NCI-H345 treated with DMSO at 0.1 percent for 48 hours (cell line): ENCODE results near the gene A4GALT.
A peak's percentile ranks its signal among the peaks of the same experiment; 100 is the strongest.
"Not testable (repeated sequence)": the region's sequence is repeated elsewhere in the genome, so short reads cannot be mapped to it uniquely, and the experiment has no call there.

ENCODE experiments used
- DNase-seq: peaks from one replicate; lab custom pipeline; 2025; ENCODE audit not compliant: unreplicated experiment; lab: John Stamatoyannopoulos, UW

Gene A4GALT

DNA sequence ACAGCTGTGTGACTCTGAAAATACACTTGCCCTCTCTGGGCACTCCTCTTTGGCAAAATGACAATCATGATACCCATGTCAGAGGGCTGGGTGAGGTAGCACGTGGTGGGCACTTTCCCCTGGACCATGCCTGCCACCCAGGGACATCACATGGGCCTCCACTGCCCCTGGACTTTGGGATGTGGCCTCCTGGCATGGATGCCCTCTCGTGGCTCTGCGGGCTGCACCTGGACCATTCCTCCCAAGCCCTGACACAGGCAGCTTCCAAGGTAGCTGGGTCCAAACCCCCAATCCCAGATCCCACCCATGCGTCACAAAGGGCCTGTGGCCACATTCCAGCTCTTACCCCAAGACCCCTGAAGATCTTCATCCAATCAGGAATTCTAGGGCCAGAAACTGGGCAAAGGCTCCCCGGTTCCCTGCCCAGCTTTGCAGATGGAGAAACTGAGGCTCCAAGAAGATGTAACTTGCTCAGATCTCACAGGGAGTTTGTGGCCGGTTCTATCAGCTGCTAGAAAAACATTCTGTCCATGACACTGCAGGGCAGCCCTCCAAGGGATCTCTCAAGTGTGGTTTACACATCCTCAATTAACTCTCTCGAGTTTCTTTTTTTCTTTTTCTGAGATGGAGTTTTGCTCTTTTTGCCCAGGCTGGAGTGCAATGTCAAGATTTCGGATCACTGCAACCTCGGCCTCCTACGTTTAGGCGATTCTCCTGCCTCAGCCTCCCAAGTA is 36.0 kb downstream of the A4GALT start:
- no peak for DNase-seq

DNA sequence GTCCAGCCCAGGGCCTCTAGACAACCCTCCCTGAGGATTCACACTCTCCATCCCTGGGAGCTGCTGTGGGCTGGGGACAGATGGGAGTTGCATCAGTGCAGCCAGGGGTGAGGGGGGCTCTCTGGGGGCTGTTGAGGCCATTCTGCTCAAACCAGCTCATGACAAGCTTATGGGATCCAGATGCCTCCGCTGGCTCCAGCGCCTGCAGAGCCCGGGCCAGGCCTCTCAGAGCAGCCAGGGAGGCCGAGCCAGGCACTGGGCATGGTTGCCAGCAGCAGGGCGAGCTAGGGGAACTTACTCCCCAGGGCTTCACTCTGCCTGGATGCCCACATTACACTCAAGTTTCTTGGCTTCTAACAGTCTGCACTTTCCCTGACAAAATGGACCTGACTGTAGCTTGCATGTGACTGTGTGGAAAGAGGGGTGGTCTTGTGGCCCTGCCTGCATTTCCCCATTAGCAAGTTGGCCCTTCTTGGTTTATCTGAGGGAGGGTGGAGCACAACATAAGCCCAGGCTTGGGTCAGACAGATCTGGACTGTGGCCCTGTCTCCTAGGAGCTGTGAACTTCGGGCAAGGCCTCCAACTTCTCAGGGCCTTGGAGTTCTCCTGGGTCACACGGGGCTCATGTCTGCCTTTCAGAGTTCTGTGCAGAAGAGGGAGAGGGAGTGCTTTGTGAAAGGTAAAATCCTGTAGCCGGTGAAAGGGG is 36.9 kb downstream of the A4GALT start:
- no peak for DNase-seq

DNA sequence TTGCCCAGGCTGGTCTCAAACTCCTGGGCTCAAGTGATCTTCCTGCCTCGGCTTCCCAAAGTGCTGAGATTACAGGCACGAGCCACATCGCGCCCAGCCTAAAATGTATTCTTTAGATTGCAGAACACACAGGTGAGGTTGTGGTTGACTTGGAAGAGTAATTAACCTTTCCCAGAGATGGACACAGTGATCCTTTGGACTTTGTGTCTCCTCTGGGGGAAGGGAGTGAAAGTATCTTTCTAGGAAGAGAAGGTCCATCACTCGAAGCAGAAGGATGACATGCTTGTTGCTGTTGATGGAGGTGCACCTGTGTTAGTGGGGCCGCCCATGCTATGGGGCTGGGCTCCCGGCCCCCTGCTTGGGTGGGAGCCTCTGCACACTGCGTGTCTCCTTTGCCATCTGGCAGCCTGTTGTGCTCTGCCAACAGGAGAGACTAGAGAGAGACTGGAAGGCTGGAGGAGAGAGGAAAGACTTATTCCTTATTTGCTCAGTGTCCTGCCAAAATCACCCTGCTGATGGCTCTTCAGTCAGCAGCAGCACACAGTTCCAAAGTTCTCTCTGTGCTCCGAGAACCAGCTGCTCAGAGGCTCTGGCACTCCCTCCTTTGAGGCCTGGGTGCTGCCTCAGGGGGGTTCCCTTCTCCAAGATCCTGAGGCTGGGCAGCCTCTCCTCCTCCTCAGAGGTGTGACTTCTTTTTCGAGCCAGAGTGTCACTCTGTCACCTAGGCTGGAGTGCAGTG is 38.4 kb downstream of the A4GALT start:
- no peak for DNase-seq

DNA sequence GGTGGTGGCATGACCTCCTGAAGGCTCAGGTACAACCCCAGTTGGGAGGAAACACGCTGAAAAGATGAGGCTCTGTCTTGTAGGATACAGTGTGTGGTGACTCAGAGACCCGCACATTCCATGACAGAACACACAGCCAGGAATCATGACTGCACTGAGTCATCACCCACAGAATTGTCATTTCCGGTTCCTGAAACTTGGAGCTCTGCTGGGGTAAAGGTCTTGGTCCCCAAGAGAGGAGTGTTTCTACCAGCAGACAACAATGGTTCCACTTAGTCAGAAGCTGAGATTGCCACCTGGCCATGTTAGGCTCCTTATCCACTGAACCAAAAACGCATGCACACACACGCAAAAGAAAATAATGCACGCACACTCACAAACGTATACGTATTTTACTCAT is 40.0 kb downstream of the A4GALT start:
- DNase-seq = no peak

DNA sequence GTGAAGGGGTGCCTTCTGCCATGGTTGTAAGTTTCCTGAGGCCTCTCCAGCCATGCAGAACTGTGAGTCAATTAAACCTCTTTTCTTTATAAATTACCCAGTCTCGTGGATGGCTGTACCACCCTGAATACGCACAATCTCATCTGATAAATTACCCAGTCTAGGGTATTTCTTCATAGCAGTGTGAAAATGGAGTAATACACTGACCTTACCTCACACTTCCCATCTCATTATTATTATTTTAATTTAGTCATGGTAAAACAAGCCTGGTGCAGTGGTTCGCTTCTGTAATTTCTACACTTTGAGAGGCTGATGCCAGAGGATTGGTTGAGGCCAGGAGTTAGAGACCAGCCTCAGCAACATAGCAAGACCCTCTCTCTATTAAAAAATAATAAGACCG is 41.0 kb downstream of the A4GALT start:
- DNase-seq = no peak

DNA sequence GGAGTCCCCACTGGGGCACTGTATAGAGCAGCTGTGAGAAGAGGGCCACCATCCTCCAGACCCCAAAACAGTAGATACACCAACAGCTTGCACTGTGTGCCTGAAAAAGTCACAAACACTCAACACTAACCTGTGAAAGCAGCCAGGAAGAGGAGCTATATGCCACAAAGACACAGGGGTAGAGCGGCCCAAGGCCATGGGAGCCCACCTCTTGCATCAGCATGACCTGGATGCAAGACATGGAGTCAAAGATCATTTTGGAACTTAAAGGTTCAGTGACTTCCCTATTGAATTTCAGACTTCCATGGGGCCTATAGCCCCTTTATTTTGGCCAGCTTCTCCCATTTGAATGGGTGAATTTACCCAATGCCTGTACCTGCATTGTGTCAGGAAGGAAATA is 41.8 kb downstream of the A4GALT start:
- DNase-seq = no peak

DNA sequence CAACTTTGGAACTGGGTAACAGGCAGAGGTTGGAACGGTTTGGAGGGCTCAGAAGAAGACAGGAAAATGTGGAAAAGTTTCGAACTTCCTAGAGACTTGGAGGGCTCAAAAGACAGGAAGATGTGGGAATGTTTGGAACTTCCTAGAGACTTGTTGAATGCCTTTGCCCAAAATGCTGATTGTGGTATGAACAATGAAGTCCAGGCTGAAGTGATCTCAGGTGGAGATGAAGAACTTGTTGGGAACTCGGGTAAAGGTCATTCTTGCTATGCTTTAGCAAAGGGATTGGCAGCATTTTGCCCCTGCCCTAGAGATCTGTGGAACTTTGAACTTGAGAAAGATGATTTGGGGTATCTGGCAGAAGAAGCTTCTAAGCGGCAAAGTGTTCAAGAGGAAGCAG is 42.7 kb downstream of the A4GALT start:
- DNase-seq = not testable (repeated sequence)

DNA sequence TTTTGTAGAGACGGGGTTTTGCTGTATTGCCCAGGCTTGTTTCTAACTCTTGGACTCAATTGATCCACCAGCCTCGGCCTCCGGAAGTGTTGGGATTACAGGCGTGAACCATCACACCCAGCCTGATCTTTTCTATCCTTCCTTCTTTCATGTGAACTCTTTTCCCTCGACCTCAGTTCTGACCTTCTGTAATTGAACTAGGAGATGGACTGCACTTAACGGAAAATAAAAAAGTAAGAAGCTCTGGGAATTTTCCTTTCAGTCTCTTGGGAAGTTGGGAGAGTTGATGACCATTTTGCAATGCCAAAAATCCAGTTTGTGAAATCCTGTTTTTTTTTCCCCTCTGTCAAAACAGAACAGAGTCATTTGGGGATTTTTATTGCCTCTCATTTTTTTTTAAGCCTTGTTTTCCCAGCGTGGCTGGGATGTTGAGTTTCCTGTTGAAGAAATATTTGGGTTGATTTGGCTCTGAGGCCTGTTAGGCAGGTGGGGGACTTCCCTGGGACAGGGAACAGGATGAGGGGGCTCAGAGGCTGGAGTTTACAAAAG is 44.5 kb downstream of the A4GALT start:
- DNase-seq = no peak

DNA sequence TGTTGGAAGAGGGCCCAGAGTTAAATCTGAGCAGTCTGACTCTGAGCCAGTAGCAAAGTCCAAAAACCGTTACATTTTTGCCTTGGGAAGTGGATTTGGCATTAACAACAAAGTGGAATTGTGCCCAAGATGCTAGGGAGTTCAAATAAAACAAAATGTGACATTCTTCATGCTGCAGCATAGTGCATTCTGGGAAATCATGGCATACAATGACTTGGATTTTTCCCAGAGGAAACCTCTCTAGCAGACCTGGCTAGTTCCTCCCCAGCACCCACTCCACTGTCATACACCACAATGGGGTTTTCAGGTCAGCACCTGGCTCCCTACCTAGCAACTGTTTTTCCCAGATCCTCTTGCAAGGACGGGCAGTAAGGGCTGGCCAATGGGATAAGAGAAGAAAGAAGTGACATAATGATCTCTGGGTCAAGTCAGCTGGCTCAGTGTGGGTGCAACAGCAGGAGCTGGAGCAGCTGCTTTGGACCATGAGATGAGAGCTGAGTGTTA is 46.7 kb downstream of the A4GALT start:
- DNase-seq = no peak

DNA sequence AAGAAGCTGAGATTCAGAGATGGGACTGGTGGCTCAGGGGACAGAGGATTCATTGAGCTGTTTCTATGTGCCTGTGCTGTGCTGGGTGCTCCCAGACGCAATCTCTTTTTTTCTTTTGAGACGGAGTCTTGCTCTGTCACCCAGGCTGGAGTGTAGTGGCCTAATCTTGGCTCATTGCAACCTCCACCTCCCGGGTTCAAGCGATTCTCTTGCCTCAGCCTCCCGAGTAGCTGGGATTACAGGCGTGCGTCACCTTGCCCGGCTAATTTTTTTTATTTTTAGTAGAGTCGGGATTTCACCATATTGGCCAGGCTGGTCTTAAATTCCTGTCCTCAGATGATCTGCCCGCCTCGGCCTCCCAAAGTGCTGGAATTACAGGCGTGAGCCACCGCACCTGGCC is 47.6 kb downstream of the A4GALT start:
- not testable (repeated sequence) for DNase-seq

DNA sequence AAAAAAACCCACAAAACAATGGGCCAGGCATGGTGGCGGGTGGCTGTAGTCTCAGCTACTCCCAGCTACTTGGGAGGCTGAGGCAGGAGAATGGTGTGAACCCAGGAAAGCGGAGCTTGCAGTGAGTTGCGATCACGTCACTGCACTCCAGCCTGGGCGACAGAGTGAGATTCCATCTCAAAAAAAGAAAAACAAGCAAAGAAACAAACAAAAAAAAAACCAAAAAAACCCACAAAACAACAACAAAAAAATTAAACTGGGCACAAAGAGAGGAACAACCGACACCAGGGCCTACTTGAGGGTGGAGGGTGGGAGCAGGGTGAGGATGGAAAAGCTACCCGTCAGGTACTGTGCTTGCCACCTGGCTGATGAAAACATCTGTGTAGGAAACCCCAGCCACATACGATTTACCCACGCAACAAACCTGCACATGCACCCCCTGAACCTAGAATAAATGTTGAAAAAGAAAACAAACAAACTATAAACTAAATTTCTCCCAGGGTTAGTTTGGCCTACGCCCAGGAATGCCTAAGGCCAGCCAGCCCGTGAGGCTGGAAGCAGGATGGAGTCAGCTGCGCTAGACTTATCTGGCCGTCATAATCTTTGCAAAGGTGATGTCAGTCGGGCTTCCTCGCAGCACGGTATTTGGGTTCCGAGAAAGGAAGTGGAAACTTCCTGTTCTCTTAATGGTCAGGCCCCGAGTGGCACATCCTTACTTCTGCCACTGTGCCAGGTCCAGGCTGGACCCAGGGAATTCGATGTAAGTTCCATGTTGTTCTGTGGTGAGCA is 49.6 kb downstream of the A4GALT start:
- no peak for DNase-seq

DNA sequence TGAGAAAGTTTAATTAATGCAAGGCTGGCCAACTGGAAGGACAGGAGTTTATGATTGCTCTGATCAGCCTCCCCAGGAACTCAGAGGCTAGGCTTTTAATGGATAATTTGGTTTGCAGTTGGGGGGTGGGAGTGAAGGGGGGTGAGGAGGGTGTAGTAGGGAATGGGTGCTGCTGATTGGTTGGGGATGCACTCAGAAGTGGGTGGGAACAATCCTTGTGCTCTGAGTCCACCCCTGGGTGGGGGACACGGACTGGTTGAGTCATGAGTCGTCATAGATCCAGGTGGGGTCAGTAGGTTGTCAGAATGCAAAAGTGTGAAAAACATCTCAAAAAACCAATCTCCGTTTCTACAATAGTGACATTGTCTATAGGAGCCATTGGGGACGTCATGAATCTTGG is 50.6 kb downstream of the A4GALT start:
- DNase-seq = no peak

DNA sequence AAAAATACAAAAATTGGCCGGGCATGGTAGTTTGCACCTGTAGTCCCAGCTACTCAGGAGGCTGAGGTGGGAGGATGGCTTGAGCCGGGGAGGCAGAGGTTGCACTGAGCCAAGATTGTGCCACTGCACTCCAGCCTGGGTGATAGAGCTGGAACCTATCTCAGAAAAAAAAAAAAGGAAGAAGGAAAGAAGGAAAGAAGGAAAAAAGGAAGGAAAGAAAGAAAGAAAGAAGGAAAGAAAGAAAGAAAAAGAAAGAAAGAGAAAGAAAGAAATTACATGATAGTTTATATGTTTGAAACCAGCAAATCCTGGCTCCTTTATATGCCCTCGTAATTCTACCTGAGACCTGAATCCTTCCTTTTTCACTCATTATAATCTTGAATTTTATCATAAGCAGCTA is 54.3 kb downstream of the A4GALT start:
- not testable (repeated sequence) for DNase-seq

DNA sequence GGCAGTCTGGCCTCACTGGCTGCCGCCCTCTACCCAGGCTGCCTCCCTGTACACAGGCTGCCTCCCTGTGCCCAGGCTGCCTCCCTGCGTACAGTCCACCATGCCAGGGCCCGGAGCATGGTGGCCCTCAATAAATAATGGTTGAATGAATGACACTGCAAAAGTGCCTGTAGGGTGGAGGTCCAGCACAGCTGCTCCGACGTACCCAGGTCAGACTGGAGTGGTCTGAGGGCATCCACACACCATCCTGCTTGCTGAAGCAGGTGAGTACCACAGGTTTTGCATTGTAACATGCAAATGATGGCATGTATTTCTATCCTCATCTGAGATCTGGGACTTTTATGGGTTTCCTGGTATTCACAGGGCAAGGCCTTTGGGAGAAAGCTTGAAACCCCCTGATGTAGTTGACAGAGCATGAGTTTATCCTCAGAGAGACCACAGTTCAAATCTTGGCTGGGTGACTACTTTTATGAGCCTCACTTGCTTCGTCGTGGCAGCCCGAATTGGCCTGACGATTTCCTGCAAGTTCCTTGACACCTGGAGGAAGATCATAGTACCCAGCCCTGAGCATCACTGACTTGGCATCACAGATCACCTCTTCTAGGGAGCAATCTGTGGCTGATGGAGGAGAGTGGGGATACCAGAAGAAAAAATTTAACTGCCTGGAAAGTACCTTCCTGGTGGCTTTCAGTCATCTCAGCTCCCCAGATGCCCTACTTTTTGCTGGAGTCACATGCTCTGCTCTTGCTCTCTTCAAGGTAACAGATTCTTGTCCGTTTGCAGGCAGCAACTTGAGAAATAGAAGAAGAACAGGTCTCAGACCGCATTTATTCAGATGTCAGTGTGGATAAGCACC is 55.5 kb downstream of the A4GALT start:
- no peak for DNase-seq

DNA sequence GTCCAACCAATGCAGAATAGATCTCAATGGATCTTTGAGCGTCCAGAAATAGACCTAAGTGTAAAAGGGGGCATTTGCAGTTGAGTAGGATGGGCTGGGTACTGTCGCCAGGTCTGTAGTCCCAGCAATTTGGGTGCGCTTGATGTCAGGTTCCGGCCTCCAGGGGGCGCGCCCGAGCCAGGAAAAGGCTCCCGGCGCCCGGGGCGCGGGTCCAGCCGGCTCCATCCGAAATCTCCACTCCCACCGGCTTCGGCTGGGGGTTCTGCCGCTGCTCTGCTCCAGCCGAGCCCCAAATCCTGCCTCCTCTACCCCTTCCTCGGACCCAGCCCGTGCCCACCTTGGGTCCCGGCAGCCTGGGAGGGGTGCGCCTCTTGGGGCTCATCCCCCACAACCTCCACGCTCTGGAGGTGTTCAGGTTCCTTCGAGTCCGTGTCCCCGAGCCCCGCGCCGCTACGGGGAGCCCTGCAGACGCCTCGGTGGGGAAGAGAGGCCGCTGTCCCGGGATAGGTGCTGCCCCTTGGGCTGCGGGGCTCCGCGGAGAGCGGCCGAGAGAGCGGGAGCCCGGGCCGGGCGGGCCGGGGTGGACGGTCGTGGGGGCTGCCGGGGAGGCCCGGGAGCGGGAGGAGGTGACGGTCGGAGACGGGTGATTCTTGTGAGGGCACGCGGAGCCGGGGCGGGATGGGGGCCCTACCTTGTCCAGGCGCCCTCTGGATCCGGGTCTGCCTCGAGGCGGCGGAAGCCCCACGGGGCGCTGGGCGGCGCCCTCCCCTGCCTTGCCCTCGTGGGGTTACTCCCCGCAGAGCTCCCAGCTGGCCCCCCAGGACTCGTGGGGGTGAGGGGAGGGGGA is 58.5 kb downstream of the A4GALT start:
- peak; percentile 23 for DNase-seq

DNA sequence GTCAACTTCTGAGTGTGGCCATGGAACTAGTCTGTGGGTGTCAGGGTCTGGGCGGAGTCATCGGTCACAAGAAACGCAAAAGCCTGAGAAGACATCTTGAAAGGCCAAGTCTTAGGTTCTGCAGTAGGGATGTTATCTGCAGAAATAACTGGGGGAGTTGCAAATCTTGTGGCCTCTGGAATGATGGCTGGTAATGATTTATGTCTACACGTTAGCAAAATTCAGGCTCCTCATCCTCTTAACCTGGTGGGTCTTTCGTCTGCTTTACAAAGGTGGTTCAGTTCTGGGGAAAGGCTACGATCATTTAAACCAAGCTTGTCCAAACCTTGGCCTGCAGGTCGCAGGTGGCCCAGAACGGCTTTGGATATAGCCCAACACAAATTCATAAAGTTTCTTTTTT is 64.1 kb downstream of the A4GALT start:
- no peak for DNase-seq

DNA sequence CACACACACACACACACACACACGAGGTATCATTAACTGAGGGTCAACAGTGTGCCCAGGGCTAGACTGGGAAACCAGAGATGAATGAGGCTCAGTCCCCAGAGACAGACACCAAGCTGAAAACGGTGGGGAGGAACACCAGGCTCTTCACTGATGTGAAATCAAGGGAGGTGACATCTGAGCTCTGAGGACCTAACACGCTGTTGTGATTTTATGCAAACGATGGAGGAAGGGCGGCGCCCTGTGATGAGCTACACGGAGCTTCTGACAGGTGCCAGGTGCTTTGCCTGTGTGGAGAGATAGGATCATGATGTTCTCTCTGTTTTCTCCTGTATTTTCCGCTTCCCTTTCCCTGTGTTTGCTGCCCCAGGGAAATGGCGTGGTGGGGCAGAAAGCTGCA is 65.0 kb downstream of the A4GALT start:
- DNase-seq = peak; percentile 73

DNA sequence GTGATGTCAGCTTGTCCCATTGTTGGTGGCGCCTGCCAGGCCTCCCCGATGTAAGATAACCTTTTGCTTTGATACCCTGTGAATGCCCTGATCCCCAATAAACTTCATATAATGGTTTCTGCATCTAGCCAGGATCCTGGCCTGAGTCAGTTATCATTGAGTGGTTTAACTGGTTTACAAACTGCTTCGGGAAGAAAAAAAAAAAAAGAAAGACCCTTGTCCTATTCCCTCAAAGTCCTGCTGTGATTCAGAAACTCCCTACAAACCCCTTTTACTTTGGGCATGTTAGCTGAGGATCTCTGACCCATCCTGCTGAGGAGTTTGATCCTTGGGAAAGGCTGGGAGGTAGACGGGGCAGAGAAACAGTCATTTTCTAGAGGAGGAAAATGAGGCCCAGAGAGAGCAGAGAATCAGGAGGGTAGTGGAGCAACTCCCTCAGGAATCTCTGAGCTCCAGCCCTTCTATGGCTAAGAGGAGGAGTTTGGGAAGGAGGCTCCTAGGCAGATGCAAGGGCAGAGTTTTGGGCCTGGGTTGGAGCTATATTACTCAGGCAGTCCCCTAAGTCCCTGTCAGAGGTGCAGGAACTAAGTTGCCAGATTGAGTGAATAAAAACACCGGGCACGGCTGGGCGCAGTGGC is 66.1 kb downstream of the A4GALT start:
- no peak for DNase-seq
